Measurements from ENCODE around the gene DNMT3A. TPM values are rescaled to one million over a fixed set of nuclear protein-coding genes. Genes with fewer than 3 reads are reported as not detected.

Gene DNMT3A
- total and polyA plus RNA-seq, 2 of the 8 experiments (the other 6 are each of a cell fraction or from before 2014, with no cell fraction given): 33.6 to 178 TPM

GRCh38 chr2:25306777-25307368, 34.9 kb downstream of the DNMT3A start:
- Histone ChIP-seq H2BK20ac (ENCODE audit: low read length) (no peak overlapping the region), H3K4me2 (ENCODE audit: insufficient read depth in 1 of 2, low read depth in 2 of 2, low read length in 2 of 2) (no peak overlapping the region), H4K5ac (ENCODE audit: insufficient read length, low read depth, low read length) (no peak overlapping the region), H2AFZ (ENCODE audit: low read length) (no peak overlapping the region), H2BK12ac (ENCODE audit: low read depth, low read length) (no peak overlapping the region), H3K79me2 (ENCODE audit: control insufficient read depth in 1 of 2, insufficient read depth in 2 of 2, low read length in 2 of 2) (no peaks in the 10 kb centered on the region), H3K14ac (ENCODE audit: insufficient read length) (no peak overlapping the region), H2BK5ac (ENCODE audit: low read depth, low read length) (no peak overlapping the region), H2AK5ac (ENCODE audit: low read depth, low read length) (no peak overlapping the region), H3K27ac (ENCODE audit: low read depth, low read length) (no peak overlapping the region), H4K91ac (replicated peaks; ENCODE audit: insufficient read length, low read length) (no peak overlapping the region), H3K4me1 (replicated peaks in 1 of 4; ENCODE audit: control insufficient read depth in 3 of 4, insufficient read depth in 4 of 4, low read length in 3 of 4) (peaks cover 6 to 30% (median 18%) of the 10 kb centered on the region in 4 experiments), H3K56ac (replicated peaks; ENCODE audit: insufficient read length, low read depth, low read length) (no peak overlapping the region), H3K4me3 (ENCODE audit: extremely low read depth in 1 of 4, insufficient read depth in 2 of 4, low read depth in 3 of 4, low read length in 4 of 4) (no peak overlapping the region), H3K4ac (replicated peaks; ENCODE audit: insufficient read length, low read depth, low read length) (no peak overlapping the region), H3K23me2 (ENCODE audit: low read depth, low read length) (no peaks in the 10 kb centered on the region), H2BK15ac (ENCODE audit: low read length) (no peak overlapping the region), H3K36me3 (ENCODE audit: control insufficient read depth in 2 of 4, insufficient read depth in 4 of 4, low read length in 3 of 4) (no peaks in the 10 kb centered on the region), H3K9ac (replicated peaks in 1 of 4; ENCODE audit: extremely low read depth in 1 of 4, low read depth in 3 of 4, low read length in 3 of 4) (no peak overlapping the region), H3K23ac (ENCODE audit: insufficient read length) (no peak overlapping the region), H3K27me3 (replicated peaks in 1 of 4; ENCODE audit: control insufficient read depth in 3 of 4, extremely low read depth in 1 of 4, insufficient read depth in 3 of 4, low read length in 3 of 4) (no peaks in the 10 kb centered on the region), H3K9me3 (ENCODE audit: insufficient read depth in 2 of 2, low read depth in 1 of 2, low read length in 1 of 2) (no peaks in the 10 kb centered on the region), H4K20me1 (replicated peaks in 1 of 2; ENCODE audit: control insufficient read depth in 1 of 2, insufficient read depth in 2 of 2, low read length in 2 of 2) (no peaks in the 10 kb centered on the region), H4K8ac (ENCODE audit: extremely low read depth, insufficient read depth, low read length) (no peak overlapping the region), H3K79me1 (ENCODE audit: low read depth, low read length) (no peaks in the 10 kb centered on the region), H3K18ac (ENCODE audit: extremely low read depth, low read length) (no peak overlapping the region), H2BK120ac (replicated peaks; ENCODE audit: low read depth, low read length) (no peak overlapping the region)
- ChIA-PET POLR2A (ENCODE audit: partially characterized antibody) (no interaction called here), CTCF (ENCODE audit: partially characterized antibody) (interaction anchor here (0.6 to 15.1 kb wide), 6 partner anchors 9 to 271 kb away, joined by 3 to 178 read pairs (median 9); no protein-coding TSS in a partner anchor)
- DNase-seq (ENCODE audit: low read depth in 1 of 2, low spot score in 2 of 2): no peak
- FAIRE-seq: no peak
- TF ChIP-seq CHD1 (IDR thresholded peaks at IDR 0.05; ENCODE audit: low read depth, low read length): no peak
- TF ChIP-seq, protein P1, sequence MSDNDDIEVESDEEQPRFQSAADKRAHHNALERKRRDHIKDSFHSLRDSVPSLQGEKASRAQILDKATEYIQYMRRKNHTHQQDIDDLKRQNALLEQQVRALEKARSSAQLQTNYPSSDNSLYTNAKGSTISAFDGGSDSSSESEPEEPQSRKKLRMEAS (IDR thresholded peaks at IDR 0.05): no peak
- WGBS, 2 experiments (ENCODE audit: extremely low coverage in 1 of 2, insufficient coverage in 1 of 2, insufficient read length in 1 of 2, insufficient replicate concordance in 2 of 2, low coverage in 1 of 2, low lambda C conversion rate in 2 of 2, missing lambda C conversion rate in 1 of 2): 90% methylated on average over 6 of the region's 6 CpGs; no CpG with 5 or more reads in 1 of the 2 experiments
